ENCODE data around the gene TBC1D24. TPM values are rescaled to one million over a fixed set of nuclear protein-coding genes. Genes with fewer than 3 reads are reported as not detected.
"Not testable (repeated sequence)": the region's sequence is repeated elsewhere in the genome, so short reads cannot be mapped to it uniquely, and the experiment has no call there.

TBC1D24 gene
- total RNA-seq, 1 donor = 19.4 TPM

DNA sequence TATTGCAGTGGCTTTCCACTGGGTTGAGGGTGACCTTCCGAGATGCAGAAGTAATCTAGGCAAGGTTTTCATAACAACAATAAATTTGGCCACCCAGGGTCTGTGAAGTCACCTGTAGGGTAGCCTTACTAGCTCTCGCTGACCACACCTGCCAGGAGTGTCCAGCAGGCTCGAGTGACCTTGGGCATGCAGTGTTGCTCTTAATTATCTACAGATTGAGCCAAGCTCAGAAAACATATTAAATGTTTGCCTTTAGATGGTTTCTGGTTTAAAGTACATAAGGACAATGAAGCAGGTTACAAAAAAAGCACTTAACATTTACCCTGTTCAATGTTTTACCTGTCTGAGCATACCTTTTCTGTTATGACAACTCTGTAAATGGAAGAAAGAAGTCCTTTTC lies 1.8 kb downstream of the TBC1D24 start:
- H3K4me3 ChIP-seq (ENCODE audit: low read depth, low read length) = no peak overlapping the region
- TF ChIP-seq, protein P1, sequence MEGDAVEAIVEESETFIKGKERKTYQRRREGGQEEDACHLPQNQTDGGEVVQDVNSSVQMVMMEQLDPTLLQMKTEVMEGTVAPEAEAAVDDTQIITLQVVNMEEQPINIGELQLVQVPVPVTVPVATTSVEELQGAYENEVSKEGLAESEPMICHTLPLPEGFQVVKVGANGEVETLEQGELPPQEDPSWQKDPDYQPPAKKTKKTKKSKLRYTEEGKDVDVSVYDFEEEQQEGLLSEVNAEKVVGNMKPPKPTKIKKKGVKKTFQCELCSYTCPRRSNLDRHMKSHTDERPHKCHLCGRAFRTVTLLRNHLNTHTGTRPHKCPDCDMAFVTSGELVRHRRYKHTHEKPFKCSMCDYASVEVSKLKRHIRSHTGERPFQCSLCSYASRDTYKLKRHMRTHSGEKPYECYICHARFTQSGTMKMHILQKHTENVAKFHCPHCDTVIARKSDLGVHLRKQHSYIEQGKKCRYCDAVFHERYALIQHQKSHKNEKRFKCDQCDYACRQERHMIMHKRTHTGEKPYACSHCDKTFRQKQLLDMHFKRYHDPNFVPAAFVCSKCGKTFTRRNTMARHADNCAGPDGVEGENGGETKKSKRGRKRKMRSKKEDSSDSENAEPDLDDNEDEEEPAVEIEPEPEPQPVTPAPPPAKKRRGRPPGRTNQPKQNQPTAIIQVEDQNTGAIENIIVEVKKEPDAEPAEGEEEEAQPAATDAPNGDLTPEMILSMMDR (IDR thresholded peaks at IDR 0.05; ENCODE audit: insufficient read depth, low read depth, low read length) = no peak
- DNase-seq (ENCODE audit: low read depth) = no peak

DNA sequence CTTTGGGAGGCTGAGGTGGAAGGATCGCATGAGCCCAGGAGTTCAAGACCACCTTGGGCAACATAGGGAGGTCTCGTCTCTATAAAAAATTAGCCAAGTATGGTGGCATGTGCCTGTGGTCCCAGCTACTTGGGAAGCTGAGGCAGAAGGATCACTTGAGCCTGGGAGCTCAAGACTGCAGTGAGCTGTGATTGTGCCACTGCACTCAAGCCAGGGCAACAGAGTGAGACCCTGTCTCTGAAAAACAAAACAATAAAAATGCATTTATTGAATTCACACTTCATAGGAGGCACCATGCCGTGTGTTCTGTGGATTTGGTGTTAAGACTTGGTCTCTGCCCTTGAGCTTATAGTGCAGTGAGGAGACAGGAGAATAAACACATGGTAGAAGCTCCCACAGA lies 2.4 kb downstream of the TBC1D24 start:
- TF ChIP-seq, protein P1 (IDR thresholded peaks at IDR 0.05; ENCODE audit: insufficient read depth, low read depth, low read length) = no peak
- no peak overlapping the region for H3K4me3 ChIP-seq (ENCODE audit: low read depth, low read length)

DNA sequence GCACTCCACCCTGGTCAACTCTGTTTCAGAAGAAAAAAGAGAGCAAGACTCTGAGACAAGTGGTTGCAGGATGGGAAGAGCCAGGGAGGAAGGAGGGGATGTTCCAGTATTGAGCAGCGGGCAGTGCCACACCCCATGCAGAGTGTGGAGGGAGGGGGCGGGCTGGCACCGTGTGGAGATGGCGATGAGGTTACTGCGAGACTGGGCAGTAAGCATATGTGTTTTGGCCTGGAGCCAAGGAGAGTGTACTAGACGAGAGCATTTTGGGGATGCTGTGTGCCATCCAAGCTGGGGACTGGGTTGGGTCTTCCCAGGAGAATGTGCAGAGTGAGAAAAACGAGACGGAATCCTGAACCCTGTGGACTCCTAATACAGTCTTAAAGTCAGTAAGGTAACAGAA lies 3.4 kb downstream of the TBC1D24 start:
- no peak for DNase-seq (ENCODE audit: low read depth)
- H3K4me3 ChIP-seq (ENCODE audit: low read depth, low read length) = no peak overlapping the region
- TF ChIP-seq, protein P1 (IDR thresholded peaks at IDR 0.05; ENCODE audit: insufficient read depth, low read depth, low read length) = no peak

More for the DNA sequence above, 2.4 kb downstream of the TBC1D24 start:
- no peak for DNase-seq (ENCODE audit: low read depth)

DNA sequence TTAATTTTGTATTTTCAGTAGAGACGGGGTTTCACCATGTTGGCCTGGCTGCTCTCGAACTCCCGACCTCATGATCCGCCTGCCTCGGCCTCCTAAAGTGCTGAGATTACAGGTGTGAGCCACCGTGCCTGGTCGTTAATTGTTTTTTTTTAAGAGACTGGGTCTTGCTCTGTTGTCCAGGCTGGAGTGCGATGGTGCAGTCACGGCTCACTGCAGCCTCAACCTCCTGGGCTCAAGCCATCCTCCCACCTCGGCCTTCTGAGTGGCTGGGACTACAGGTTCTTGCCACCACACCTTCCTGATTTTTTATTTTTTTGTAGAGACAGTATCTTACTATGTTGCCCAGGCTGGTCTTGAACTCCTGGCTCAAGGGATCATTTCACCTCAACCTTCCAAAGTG lies 5.1 kb downstream of the TBC1D24 start:
- not testable (repeated sequence) for H3K4me3 ChIP-seq (ENCODE audit: low read depth, low read length); DNase-seq (ENCODE audit: low read depth)

DNA sequence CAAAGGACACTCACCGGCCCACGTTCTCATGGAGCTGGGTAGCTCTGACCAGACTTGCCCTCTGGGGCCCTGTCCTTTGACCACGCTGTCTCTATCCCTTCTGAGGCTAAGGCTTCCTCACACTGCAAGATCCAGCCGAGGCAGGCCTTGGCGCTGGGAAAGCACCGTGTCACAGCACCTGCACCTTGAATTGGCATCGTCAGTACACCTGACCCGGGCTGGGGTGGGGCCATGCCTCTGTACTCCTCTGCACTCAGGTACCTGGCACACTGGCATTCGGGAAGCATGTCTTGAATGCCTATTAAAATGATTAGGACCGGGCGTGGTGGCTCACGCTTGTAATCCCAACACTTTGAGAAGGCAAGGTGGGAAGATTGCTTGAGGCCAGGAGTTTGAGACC lies 6.0 kb downstream of the TBC1D24 start:
- DNase-seq (ENCODE audit: low read depth) = no peak
- TF ChIP-seq, protein P1 (IDR thresholded peaks at IDR 0.05; ENCODE audit: insufficient read depth, low read depth, low read length) = no peak
- no peak overlapping the region for H3K4me3 ChIP-seq (ENCODE audit: low read depth, low read length)

DNA sequence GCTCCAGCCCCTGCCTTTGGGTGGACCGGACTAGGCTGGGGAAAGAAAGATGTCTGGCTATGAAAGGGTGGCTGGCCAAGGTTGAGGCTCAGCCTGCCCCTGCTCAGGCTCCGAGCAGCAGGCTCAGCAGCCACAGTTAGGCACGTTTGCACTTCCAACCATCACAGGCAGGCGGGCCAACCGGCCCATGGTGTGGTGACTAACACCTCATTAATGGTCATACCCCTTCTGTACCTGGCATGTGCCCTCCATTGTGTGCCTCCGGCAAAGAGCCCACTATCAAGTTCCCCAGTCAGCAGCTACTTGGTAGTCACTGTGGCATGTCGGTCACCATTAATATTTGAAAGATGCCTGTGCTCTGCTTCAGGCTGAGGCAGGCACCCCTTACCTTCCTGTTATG lies 6.7 kb downstream of the TBC1D24 start:
- no peak overlapping the region for H3K4me3 ChIP-seq (ENCODE audit: low read depth, low read length)
- no peak for DNase-seq (ENCODE audit: low read depth)
- TF ChIP-seq, protein P1 (IDR thresholded peaks at IDR 0.05; ENCODE audit: insufficient read depth, low read depth, low read length) = no peak

DNA sequence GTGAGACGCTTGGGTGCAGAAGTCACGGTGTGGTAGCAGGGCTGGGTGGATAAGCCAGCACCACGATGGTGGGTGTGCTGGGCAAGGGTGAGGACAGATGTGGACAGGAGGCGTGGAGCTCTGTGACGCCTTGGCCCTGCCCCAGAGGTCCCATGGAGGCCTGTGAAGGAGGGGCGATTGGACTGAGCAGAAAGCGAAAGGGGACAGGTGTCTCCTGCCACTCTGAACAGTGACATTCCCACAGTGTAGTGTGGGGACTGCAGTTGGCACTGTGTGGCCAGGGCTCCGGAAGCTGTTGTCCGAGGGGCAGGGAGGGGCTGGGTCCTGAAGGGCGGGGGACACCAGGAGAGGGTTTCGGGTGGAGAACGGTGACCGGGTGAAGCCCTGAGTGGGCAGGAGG lies 7.3 kb downstream of the TBC1D24 start:
- TF ChIP-seq, protein P1 (IDR thresholded peaks at IDR 0.05; ENCODE audit: insufficient read depth, low read depth, low read length) = no peak
- H3K4me3 ChIP-seq (ENCODE audit: low read depth, low read length) = peak overlapping the region; percentile 1
- no peak for DNase-seq (ENCODE audit: low read depth)

Measured in fibroblast of villous mesenchyme (primary cell).